Thyroid gland (tissue), 4 donors: Measurements from ENCODE around the gene LACRT.

ENCODE experiments used
- POLR2A ChIP-seq, 2 donors: fragments of 450-650 bp; IDR thresholded peaks; one replicate each; pipeline ENCODE4 v1.6.1; 2017; ENCODE audit warnings: antibody characterized with exemption in 2 of 2, mild to moderate bottlenecking in 2 of 2, moderate library complexity in 1 of 2
- TF ChIP-seq, protein P1 (sequence below), 6 experiments: fragments of 200-600 bp in 3 of 6; fragments of 450-650 bp in 3 of 6; sonication (generic) in 3 of 6; IDR thresholded peaks; one replicate each; pipeline ENCODE4 v1.5.1; 2016 to 2019; ENCODE audit warnings: antibody characterized with exemption in 6 of 6, mild to moderate bottlenecking in 2 of 6, inconsistent platforms in 1 of 6, moderate library complexity in 1 of 6

- TF ChIP-seq, protein P1, sequence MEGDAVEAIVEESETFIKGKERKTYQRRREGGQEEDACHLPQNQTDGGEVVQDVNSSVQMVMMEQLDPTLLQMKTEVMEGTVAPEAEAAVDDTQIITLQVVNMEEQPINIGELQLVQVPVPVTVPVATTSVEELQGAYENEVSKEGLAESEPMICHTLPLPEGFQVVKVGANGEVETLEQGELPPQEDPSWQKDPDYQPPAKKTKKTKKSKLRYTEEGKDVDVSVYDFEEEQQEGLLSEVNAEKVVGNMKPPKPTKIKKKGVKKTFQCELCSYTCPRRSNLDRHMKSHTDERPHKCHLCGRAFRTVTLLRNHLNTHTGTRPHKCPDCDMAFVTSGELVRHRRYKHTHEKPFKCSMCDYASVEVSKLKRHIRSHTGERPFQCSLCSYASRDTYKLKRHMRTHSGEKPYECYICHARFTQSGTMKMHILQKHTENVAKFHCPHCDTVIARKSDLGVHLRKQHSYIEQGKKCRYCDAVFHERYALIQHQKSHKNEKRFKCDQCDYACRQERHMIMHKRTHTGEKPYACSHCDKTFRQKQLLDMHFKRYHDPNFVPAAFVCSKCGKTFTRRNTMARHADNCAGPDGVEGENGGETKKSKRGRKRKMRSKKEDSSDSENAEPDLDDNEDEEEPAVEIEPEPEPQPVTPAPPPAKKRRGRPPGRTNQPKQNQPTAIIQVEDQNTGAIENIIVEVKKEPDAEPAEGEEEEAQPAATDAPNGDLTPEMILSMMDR (IDR thresholded peaks at IDR 0.05), result no peak
- TF ChIP-seq POLR2A (IDR thresholded peaks at IDR 0.05), result no peak
These were observed 45.8 kb downstream of the LACRT start for GRCh38 chr12:54588890-54589267.
